CD14-positive monocyte (primary cell): ENCODE measurements around the gene OR10H2. TPM values are rescaled to one million over a fixed set of nuclear protein-coding genes. Genes with fewer than 3 reads are reported as not detected.

Experiments used
- DNase-seq, 3 donors: peaks; one replicate each; pipeline ENCODE4 v3.0.0-alpha.2; 2011 to 2022
- H2AFZ ChIP-seq: 2 replicates; pipeline ENCODE4 v1.6.0; 2012; ENCODE audit warnings: mild to moderate bottlenecking, low read depth, low read length, inconsistent platforms; ENCODE audit not compliant: insufficient read depth, poor library complexity, severe bottlenecking
- H3K27ac ChIP-seq, 2 donors: 1 replicate in 1 of 2; 2 replicates in 1 of 2; pipeline ENCODE4 v1.5.1; 2012 to 2013; ENCODE audit warnings: low read length in 2 of 2, control low read depth in 1 of 2, inconsistent platforms in 1 of 2, low read depth in 1 of 2, mild to moderate bottlenecking in 1 of 2
- H3K27me3 ChIP-seq, 2 donors: one replicate each; pipeline versions ENCODE4 v1.6.0 to v1.6.1; 2011 to 2013; ENCODE audit warnings: low read length in 2 of 2; ENCODE audit not compliant: control insufficient read depth in 2 of 2, insufficient read depth in 2 of 2
- H3K36me3 ChIP-seq, 2 donors: replicated peaks in 1 of 2; 1 replicate in 1 of 2; 2 replicates in 1 of 2; pipeline versions ENCODE4 v1.5.1 to v1.6.1; 2012 to 2013; ENCODE audit warnings: low read length in 2 of 2, control low read depth in 1 of 2, inconsistent platforms in 1 of 2, mild to moderate bottlenecking in 1 of 2; ENCODE audit not compliant: insufficient read depth in 2 of 2, control insufficient read depth in 1 of 2
- H3K4me1 ChIP-seq, 2 donors: 1 replicate in 1 of 2; 2 replicates in 1 of 2; pipeline versions ENCODE4 v1.5.1 to v1.6.1; 2012 to 2013; ENCODE audit warnings: low read length in 2 of 2, control low read depth in 1 of 2, inconsistent platforms in 1 of 2, mild to moderate bottlenecking in 1 of 2, moderate library complexity in 1 of 2; ENCODE audit not compliant: insufficient read depth in 2 of 2, control insufficient read depth in 1 of 2
- H3K4me2 ChIP-seq: replicated peaks from 2 replicates; pipeline ENCODE3; 2012; ENCODE audit warnings: low read length, moderate library complexity, mild to moderate bottlenecking; ENCODE audit not compliant: poor library complexity, severe bottlenecking; ENCODE audit errors: extremely low read depth
- H3K4me3 ChIP-seq, 3 experiments: fragments of 200-600 bp in 1 of 3; sonication (generic) in 1 of 3; replicated peaks in 1 of 3; 1 replicate in 2 of 3; 2 replicates in 1 of 3; pipeline ENCODE4 v1.5.1; 2011 to 2013; ENCODE audit warnings: low read length in 3 of 3, mild to moderate bottlenecking in 3 of 3, control low read depth in 2 of 3, low read depth in 2 of 3, inconsistent platforms in 1 of 3, moderate library complexity in 1 of 3
- H3K79me2 ChIP-seq: 2 replicates; pipeline ENCODE4 v1.6.0; 2012; ENCODE audit warnings: mild to moderate bottlenecking, control low read depth, inconsistent platforms, low read length, moderate library complexity; ENCODE audit not compliant: insufficient read depth
- H3K9ac ChIP-seq: 2 replicates; pipeline ENCODE4 v1.6.0; 2017; ENCODE audit warnings: low read length, mild to moderate bottlenecking; ENCODE audit not compliant: insufficient read depth, poor library complexity, severe bottlenecking
- H3K9me3 ChIP-seq, 2 donors: replicated peaks in 1 of 2; 1 replicate in 1 of 2; 2 replicates in 1 of 2; pipeline versions ENCODE4 v1.5.1 to v1.6.1; 2012 to 2013; ENCODE audit warnings: low read length in 2 of 2, control low read depth in 1 of 2; ENCODE audit not compliant: control insufficient read depth in 1 of 2, insufficient read depth in 1 of 2
- H4K20me1 ChIP-seq: 2 replicates; pipeline ENCODE4 v1.6.0; 2012; ENCODE audit warnings: mild to moderate bottlenecking, low read length, control low read depth, moderate library complexity; ENCODE audit not compliant: insufficient read depth
- H3K27ac Mint-ChIP-seq, 7 donors: one replicate each; pipeline ENCODE4 v1.8.0; 2020; ENCODE audit warnings: mild to moderate bottlenecking in 7 of 7, mixed read lengths in 7 of 7, moderate library complexity in 6 of 7, inconsistent platforms in 2 of 7
- H3K27me3 Mint-ChIP-seq, 3 donors: one replicate each; pipeline ENCODE4 v1.8.0; 2021 to 2022; ENCODE audit warnings: low read depth in 3 of 3, mild to moderate bottlenecking in 3 of 3, mixed read lengths in 3 of 3, moderate library complexity in 3 of 3, inconsistent platforms in 1 of 3
- H3K36me3 Mint-ChIP-seq, 2 donors: one replicate each; pipeline ENCODE4 v1.8.0; 2020; ENCODE audit warnings: mixed read lengths in 2 of 2, inconsistent platforms in 1 of 2, mild to moderate bottlenecking in 1 of 2
- H3K4me1 Mint-ChIP-seq: one replicate; pipeline ENCODE4 v1.8.0; 2020; ENCODE audit warnings: mild to moderate bottlenecking, mixed read lengths
- H3K4me3 Mint-ChIP-seq, 2 donors: one replicate each; pipeline ENCODE4 v1.8.0; 2020; ENCODE audit warnings: mild to moderate bottlenecking in 2 of 2, mixed read lengths in 2 of 2, moderate library complexity in 1 of 2
- H3K9me3 Mint-ChIP-seq, 7 donors: one replicate each; pipeline ENCODE4 v1.8.0; 2020 to 2022; ENCODE audit warnings: mixed read lengths in 7 of 7, mild to moderate bottlenecking in 6 of 7, moderate library complexity in 6 of 7, inconsistent platforms in 2 of 7
- CTCF ChIP-seq: fragments of 200-600 bp; IDR thresholded peaks from one replicate; pipeline ENCODE4 v1.8.0; 2022; ENCODE audit warnings: antibody characterized with exemption, mild to moderate bottlenecking
- WGBS: methylation state at CpG from one replicate; pipeline ENCODE4 v1.1.5; 2013; ENCODE audit warnings: missing lambda C conversion rate; ENCODE audit not compliant: insufficient coverage; 5-methylcytosine and 5-hydroxymethylcytosine counted together
- intact Hi-C, 2 donors: fragments of 100-400 bp; cut with micrococcal nuclease; formaldehyde crosslinking; loops; one replicate each; pipeline versions ENCODE4 v1.15.0 to v1.15.1; 2023
- polyA plus RNA-seq, 3 donors: library from polyadenylated mRNA; depleted of rRNA in 1 of 3; unstranded in 2 of 3; stranded (reverse) in 1 of 3; fragments of 300-500 nt in 2 of 3; fragments of >200 nt in 1 of 3; fragmentation: Illumina TruSeq in 2 of 3; gene quantifications; 1 replicate in 2 of 3; 2 replicates in 1 of 3; pipeline ENCODE4 v1.2.3, GENCODE V29; 2012 to 2021

The OR10H2 gene
- polyA plus RNA-seq, 3 donors: not detected

- no peak for TF ChIP-seq CTCF
- Histone ChIP-seq H2AFZ (no peak overlapping the region), H3K4me2 (no peak overlapping the region), H3K4me3 (no peak overlapping the region), H3K27ac (no peak overlapping the region), H3K9me3 (no peaks in the 10 kb centered on the region), H3K27me3 (peaks cover 0 to 4% of the 10 kb centered on the region in 2 donors), H3K9ac (no peak overlapping the region), H3K79me2 (no peaks in the 10 kb centered on the region), H3K36me3 (no peaks in the 10 kb centered on the region), H4K20me1 (no peaks in the 10 kb centered on the region), H3K4me1 (peaks cover 10 to 13% of the 10 kb centered on the region in 2 donors)
- Mint-ChIP-seq H3K4me3 (no peak overlapping the region), H3K9me3 (peaks cover 0 to 6% (median 0%) of the 10 kb centered on the region in 7 donors), H3K4me1 (peaks cover 13% of the 10 kb centered on the region), H3K27ac (no peak overlapping the region), H3K36me3 (no peaks in the 10 kb centered on the region), H3K27me3 (peaks cover 0 to 7% (median 5%) of the 10 kb centered on the region in 3 donors)
- no peak for DNase-seq
- intact Hi-C loops: no loop called here
- WGBS: 72% methylated on average over 2 of the region's 4 CpGs
These were observed 25.9 kb upstream of the OR10H2 start for GRCh38 chr19:15701757-15702533.

- H3K27me3 Mint-ChIP-seq: peaks cover 0 to 4% (median 4%) of the 10 kb centered on the region in 3 donors
- peak overlapping the region in 2 of 7 donors; percentile 45 to 69 for H3K27ac Mint-ChIP-seq
- no peak overlapping the region for H2AFZ ChIP-seq
- intact Hi-C loops: no loop called here
- peaks cover 0 to 4% of the 10 kb centered on the region in 2 donors for H3K27me3 ChIP-seq
- H3K36me3 Mint-ChIP-seq: no peaks in the 10 kb centered on the region
- peaks cover 13% of the 10 kb centered on the region for H3K4me1 Mint-ChIP-seq
- H3K9me3 ChIP-seq: no peaks in the 10 kb centered on the region
- peak; percentile 36 to 66 (median 64) for DNase-seq
- no peak overlapping the region for H3K9ac ChIP-seq
- 0% methylated on average over 4 of the region's 7 CpGs for WGBS
- H3K9me3 Mint-ChIP-seq: peaks cover 0 to 9% (median 2%) of the 10 kb centered on the region in 7 donors
- peaks cover 10 to 13% of the 10 kb centered on the region in 2 donors for H3K4me1 ChIP-seq
- H3K36me3 ChIP-seq: no peaks in the 10 kb centered on the region
- no peaks in the 10 kb centered on the region for H3K79me2 ChIP-seq
- no peak overlapping the region for H3K4me3 ChIP-seq
- no peak for TF ChIP-seq CTCF
- no peaks in the 10 kb centered on the region for H4K20me1 ChIP-seq
- no peak overlapping the region for H3K4me2 ChIP-seq
- no peak overlapping the region for H3K27ac ChIP-seq
- H3K4me3 Mint-ChIP-seq: no peak overlapping the region
These were observed 25.3 kb upstream of the OR10H2 start for GRCh38 chr19:15702534-15702930.
